Measurements from ENCODE around the gene ACTN2.

ACTN2 gene

GRCh38 chr1:236673289-236673919, 12.9 kb upstream of the ACTN2 start:
- H3K4ac ChIP-seq (ENCODE audit: low read depth in 1 of 2, low read length in 2 of 2): no peak overlapping the region
- H3K4me2 ChIP-seq (ENCODE audit: low read length, poor library complexity, severe bottlenecking): no peak overlapping the region
- H3K4me3 ChIP-seq (ENCODE audit: insufficient read depth in 1 of 2, low read depth in 1 of 2, low read length in 2 of 2): peak overlapping the region in 1 of 2 experiments; percentile 70
- no peak for DNase-seq
- no peak overlapping the region for H2BK12ac ChIP-seq (ENCODE audit: low read length in 2 of 2)
- no peaks in the 10 kb centered on the region for H3K36me3 ChIP-seq (ENCODE audit: control insufficient read depth in 1 of 2, insufficient read depth in 2 of 2, low read depth in 1 of 2, low read length in 2 of 2)
- H2AFZ ChIP-seq (ENCODE audit: low read depth, low read length): no peak overlapping the region
- H3K79me1 ChIP-seq (replicated peaks; ENCODE audit: low read length, poor library complexity, severe bottlenecking): no peaks in the 10 kb centered on the region
- no peaks in the 10 kb centered on the region for H3K9me3 ChIP-seq (ENCODE audit: control insufficient read depth, low read length)
- peak overlapping the region; percentile 52 for H3K9ac ChIP-seq (ENCODE audit: low read length)
- no peak overlapping the region for H4K91ac ChIP-seq (ENCODE audit: low read length)
- H3K27me3 ChIP-seq (ENCODE audit: control insufficient read depth in 1 of 2, insufficient read depth in 1 of 2, low read length in 2 of 2): peaks cover 0 to 5% of the 10 kb centered on the region in 2 experiments
- 69% methylated on average over 4 of the region's 5 CpGs for WGBS
- H3K27ac ChIP-seq (ENCODE audit: low read length, poor library complexity, severe bottlenecking): no peak overlapping the region
- H2AK5ac ChIP-seq (ENCODE audit: low read length, severe bottlenecking): no peak overlapping the region
- H4K8ac ChIP-seq (ENCODE audit: low read length): no peak overlapping the region
- no peaks in the 10 kb centered on the region for H3K4me1 ChIP-seq (ENCODE audit: control insufficient read depth, insufficient read depth, low read depth, low read length)
- no peak overlapping the region for H3K14ac ChIP-seq (ENCODE audit: low read length in 2 of 2)
- H2BK15ac ChIP-seq (ENCODE audit: low read depth, poor library complexity, severe bottlenecking): no peak overlapping the region
- no peak overlapping the region for H2BK5ac ChIP-seq (ENCODE audit: low read depth, low read length, poor library complexity, severe bottlenecking)
- H2BK120ac ChIP-seq (ENCODE audit: low read depth, low read length): no peak overlapping the region
- H3K18ac ChIP-seq (ENCODE audit: low read depth in 1 of 2, low read length in 2 of 2): no peak overlapping the region
- no peak overlapping the region for H3K23ac ChIP-seq (ENCODE audit: low read length in 2 of 2)

- Histone ChIP-seq H3K18ac (ENCODE audit: low read depth in 1 of 2, low read length in 2 of 2) (no peak overlapping the region), H2BK15ac (ENCODE audit: low read depth, poor library complexity, severe bottlenecking) (no peak overlapping the region), H3K9me3 (ENCODE audit: control insufficient read depth, low read length) (no peaks in the 10 kb centered on the region), H3K27me3 (ENCODE audit: control insufficient read depth in 1 of 2, insufficient read depth in 1 of 2, low read length in 2 of 2) (peaks cover 0 to 3% of the 10 kb centered on the region in 2 experiments), H2BK120ac (ENCODE audit: low read depth, low read length) (no peak overlapping the region), H2BK12ac (ENCODE audit: low read length in 2 of 2) (no peak overlapping the region), H3K14ac (ENCODE audit: low read length in 2 of 2) (no peak overlapping the region), H3K27ac (ENCODE audit: low read length, poor library complexity, severe bottlenecking) (no peak overlapping the region), H3K4me3 (ENCODE audit: insufficient read depth in 1 of 2, low read depth in 1 of 2, low read length in 2 of 2) (no peak overlapping the region), H3K36me3 (ENCODE audit: control insufficient read depth in 1 of 2, insufficient read depth in 2 of 2, low read depth in 1 of 2, low read length in 2 of 2) (no peaks in the 10 kb centered on the region), H4K91ac (ENCODE audit: low read length) (no peak overlapping the region), H2AFZ (ENCODE audit: low read depth, low read length) (no peak overlapping the region), H3K23ac (ENCODE audit: low read length in 2 of 2) (no peak overlapping the region), H3K4me2 (ENCODE audit: low read length, poor library complexity, severe bottlenecking) (no peak overlapping the region), H4K8ac (ENCODE audit: low read length) (no peak overlapping the region), H2BK5ac (ENCODE audit: low read depth, low read length, poor library complexity, severe bottlenecking) (no peak overlapping the region), H3K4ac (ENCODE audit: low read depth in 1 of 2, low read length in 2 of 2) (no peak overlapping the region), H3K4me1 (ENCODE audit: control insufficient read depth, insufficient read depth, low read depth, low read length) (no peaks in the 10 kb centered on the region), H3K79me1 (replicated peaks; ENCODE audit: low read length, poor library complexity, severe bottlenecking) (no peaks in the 10 kb centered on the region), H3K9ac (ENCODE audit: low read length) (no peak overlapping the region), H2AK5ac (ENCODE audit: low read length, severe bottlenecking) (no peak overlapping the region)
- DNase-seq: peak; percentile 16
- 58% methylated on average over 3 of the region's 3 CpGs for WGBS
Observed at GRCh38 chr1:236677641-236678235, 8.6 kb upstream of the ACTN2 start.

GRCh38 chr1:236681219-236681618, 5.1 kb upstream of the ACTN2 start:
- 90% methylated on average over 3 of the region's 3 CpGs for WGBS
- H2BK120ac ChIP-seq (ENCODE audit: low read depth, low read length): no peak overlapping the region
- no peak for DNase-seq
- peaks cover 3% of the 10 kb centered on the region for H3K4me1 ChIP-seq (ENCODE audit: control insufficient read depth, insufficient read depth, low read depth, low read length)
- no peak overlapping the region for H3K27ac ChIP-seq (ENCODE audit: low read length, poor library complexity, severe bottlenecking)
- no peak overlapping the region for H3K4ac ChIP-seq (ENCODE audit: low read depth in 1 of 2, low read length in 2 of 2)
- no peak overlapping the region for H3K23ac ChIP-seq (ENCODE audit: low read length in 2 of 2)
- H3K36me3 ChIP-seq (ENCODE audit: control insufficient read depth in 1 of 2, insufficient read depth in 2 of 2, low read depth in 1 of 2, low read length in 2 of 2): no peaks in the 10 kb centered on the region
- H3K18ac ChIP-seq (ENCODE audit: low read depth in 1 of 2, low read length in 2 of 2): no peak overlapping the region
- no peak overlapping the region for H2BK15ac ChIP-seq (ENCODE audit: low read depth, poor library complexity, severe bottlenecking)
- H3K9me3 ChIP-seq (ENCODE audit: control insufficient read depth, low read length): no peaks in the 10 kb centered on the region
- no peak overlapping the region for H3K14ac ChIP-seq (ENCODE audit: low read length in 2 of 2)
- peaks cover 6 to 13% of the 10 kb centered on the region in 2 experiments for H3K27me3 ChIP-seq (ENCODE audit: control insufficient read depth in 1 of 2, insufficient read depth in 1 of 2, low read length in 2 of 2)
- H2AK5ac ChIP-seq (ENCODE audit: low read length, severe bottlenecking): no peak overlapping the region
- no peak overlapping the region for H2BK12ac ChIP-seq (ENCODE audit: low read length in 2 of 2)
- no peak overlapping the region for H4K91ac ChIP-seq (ENCODE audit: low read length)
- no peak overlapping the region for H3K4me2 ChIP-seq (ENCODE audit: low read length, poor library complexity, severe bottlenecking)
- H2AFZ ChIP-seq (ENCODE audit: low read depth, low read length): no peak overlapping the region
- H2BK5ac ChIP-seq (ENCODE audit: low read depth, low read length, poor library complexity, severe bottlenecking): no peak overlapping the region
- no peak overlapping the region for H3K4me3 ChIP-seq (ENCODE audit: insufficient read depth in 1 of 2, low read depth in 1 of 2, low read length in 2 of 2)
- no peak overlapping the region for H3K9ac ChIP-seq (ENCODE audit: low read length)
- H4K8ac ChIP-seq (ENCODE audit: low read length): no peak overlapping the region
- H3K79me1 ChIP-seq (replicated peaks; ENCODE audit: low read length, poor library complexity, severe bottlenecking): no peaks in the 10 kb centered on the region

- Histone ChIP-seq H3K4ac (ENCODE audit: low read depth in 1 of 2, low read length in 2 of 2) (no peak overlapping the region), H2AFZ (ENCODE audit: low read depth, low read length) (no peak overlapping the region), H4K91ac (ENCODE audit: low read length) (no peak overlapping the region), H3K4me2 (ENCODE audit: low read length, poor library complexity, severe bottlenecking) (no peak overlapping the region), H3K36me3 (ENCODE audit: control insufficient read depth in 1 of 2, insufficient read depth in 2 of 2, low read depth in 1 of 2, low read length in 2 of 2) (no peaks in the 10 kb centered on the region), H3K27ac (ENCODE audit: low read length, poor library complexity, severe bottlenecking) (no peak overlapping the region), H3K18ac (ENCODE audit: low read depth in 1 of 2, low read length in 2 of 2) (no peak overlapping the region), H2BK5ac (ENCODE audit: low read depth, low read length, poor library complexity, severe bottlenecking) (no peak overlapping the region), H3K4me3 (ENCODE audit: insufficient read depth in 1 of 2, low read depth in 1 of 2, low read length in 2 of 2) (peak overlapping the region in 1 of 2 experiments; percentile 59), H4K8ac (ENCODE audit: low read length) (no peak overlapping the region), H3K27me3 (ENCODE audit: control insufficient read depth in 1 of 2, insufficient read depth in 1 of 2, low read length in 2 of 2) (peaks cover 32 to 38% of the 10 kb centered on the region in 2 experiments), H2BK120ac (ENCODE audit: low read depth, low read length) (no peak overlapping the region), H3K23ac (ENCODE audit: low read length in 2 of 2) (no peak overlapping the region), H2BK15ac (ENCODE audit: low read depth, poor library complexity, severe bottlenecking) (no peak overlapping the region), H2AK5ac (ENCODE audit: low read length, severe bottlenecking) (no peak overlapping the region), H3K79me1 (replicated peaks; ENCODE audit: low read length, poor library complexity, severe bottlenecking) (no peaks in the 10 kb centered on the region), H3K9me3 (ENCODE audit: control insufficient read depth, low read length) (no peaks in the 10 kb centered on the region), H3K9ac (ENCODE audit: low read length) (no peak overlapping the region), H3K4me1 (ENCODE audit: control insufficient read depth, insufficient read depth, low read depth, low read length) (peaks cover 9% of the 10 kb centered on the region), H2BK12ac (ENCODE audit: low read length in 2 of 2) (no peak overlapping the region), H3K14ac (ENCODE audit: low read length in 2 of 2) (no peak overlapping the region)
- 92% methylated on average over 12 of the region's 12 CpGs for WGBS
- DNase-seq: no peak
Observed at GRCh38 chr1:236685205-236685916, 938 bp upstream of the ACTN2 start.

Data from mesenchymal stem cell (in vitro differentiated cells and primary cell).